Naive thymus-derived CD4-positive, alpha-beta T cell (primary cell): Measurements from ENCODE around the gene RNF225. TPM values are rescaled to one million over a fixed set of nuclear protein-coding genes. Genes with fewer than 3 reads are reported as not detected.
"Not testable (repeated sequence)": the region's sequence is repeated elsewhere in the genome, so short reads cannot be mapped to it uniquely, and the experiment has no call there.

ENCODE experiments used
- ATAC-seq: fragments of 150-1000 bp; cut with Tn5 transposase; 2 replicates; pipeline ENCODE4 v1.10.0; 2021; ENCODE audit warnings: mild to moderate bottlenecking, moderate library complexity
- CTCF ChIA-PET: fragments of 350-600 bp; sonication (Branson Sonifier 250); formaldehyde crosslinking; loops from one replicate; lab custom pipeline; 2021; ENCODE audit warnings: antibody characterized with exemption; lab: Charles Lee
- POLR2A ChIA-PET: fragments of 350-600 bp; sonication (Branson Sonifier 250); formaldehyde crosslinking; loops from one replicate; lab custom pipeline; 2021; ENCODE audit warnings: antibody characterized with exemption, inconsistent platforms; lab: Charles Lee
- DNase-seq, 9 donors: peaks; one replicate each; pipeline versions ENCODE4 v3.0.0 to v3.0.0-alpha.2; 2020 to 2022; ENCODE audit warnings: mixed read lengths in 1 of 9
- H3K27ac ChIP-seq: one replicate; pipeline ENCODE4 v1.7.0; 2013; ENCODE audit warnings: mild to moderate bottlenecking, low read depth, low read length, moderate library complexity
- H3K27me3 ChIP-seq, 2 donors: one replicate each; pipeline ENCODE4 v1.7.0; 2013; ENCODE audit warnings: low read length in 2 of 2, mild to moderate bottlenecking in 2 of 2, moderate library complexity in 2 of 2; ENCODE audit not compliant: control insufficient read depth in 2 of 2, insufficient read depth in 2 of 2
- H3K36me3 ChIP-seq, 3 experiments: 1 replicate in 2 of 3; 2 replicates in 1 of 3; pipeline ENCODE4 v1.7.0; 2013; ENCODE audit warnings: low read length in 3 of 3, mild to moderate bottlenecking in 3 of 3, moderate library complexity in 1 of 3; ENCODE audit not compliant: insufficient read depth in 3 of 3, control insufficient read depth in 2 of 3
- H3K4me1 ChIP-seq, 2 donors: one replicate each; pipeline ENCODE4 v1.7.0; 2013; ENCODE audit warnings: low read length in 2 of 2, mild to moderate bottlenecking in 2 of 2, moderate library complexity in 1 of 2; ENCODE audit not compliant: control insufficient read depth in 2 of 2, insufficient read depth in 2 of 2
- H3K4me3 ChIP-seq: 2 replicates; pipeline ENCODE4 v1.7.0; 2013; ENCODE audit warnings: mild to moderate bottlenecking, low read length
- H3K9me3 ChIP-seq, 3 experiments: 1 replicate in 2 of 3; 2 replicates in 1 of 3; pipeline ENCODE4 v1.7.0; 2013; ENCODE audit warnings: low read length in 3 of 3; ENCODE audit not compliant: control insufficient read depth in 2 of 3
- H3K27ac Mint-ChIP-seq, 9 donors: one replicate each; pipeline ENCODE4 v1.8.0; 2020 to 2022; ENCODE audit warnings: mixed read lengths in 9 of 9, mild to moderate bottlenecking in 8 of 9, moderate library complexity in 5 of 9, inconsistent platforms in 2 of 9
- H3K27me3 Mint-ChIP-seq, 5 donors: one replicate each; pipeline ENCODE4 v1.8.0; 2021 to 2022; ENCODE audit warnings: mixed read lengths in 5 of 5, mild to moderate bottlenecking in 1 of 5
- H3K36me3 Mint-ChIP-seq, 5 donors: one replicate each; pipeline ENCODE4 v1.8.0; 2020 to 2022; ENCODE audit warnings: mixed read lengths in 5 of 5, mild to moderate bottlenecking in 3 of 5, inconsistent platforms in 1 of 5
- H3K4me1 Mint-ChIP-seq, 7 donors: one replicate each; pipeline ENCODE4 v1.8.0; 2020 to 2022; ENCODE audit warnings: mixed read lengths in 7 of 7, mild to moderate bottlenecking in 3 of 7, inconsistent platforms in 1 of 7
- H3K4me3 Mint-ChIP-seq, 10 donors: one replicate each; pipeline ENCODE4 v1.8.0; 2020 to 2022; ENCODE audit warnings: mild to moderate bottlenecking in 10 of 10, mixed read lengths in 10 of 10, moderate library complexity in 6 of 10, inconsistent platforms in 2 of 10
- H3K9me3 Mint-ChIP-seq, 11 donors: one replicate each; pipeline ENCODE4 v1.8.0; 2020 to 2022; ENCODE audit warnings: mixed read lengths in 11 of 11, mild to moderate bottlenecking in 4 of 11, inconsistent platforms in 1 of 11, moderate library complexity in 1 of 11
- intact Hi-C, 2 donors: fragments of 100-400 bp; cut with micrococcal nuclease; formaldehyde crosslinking; loops; one replicate each; pipeline ENCODE4 v1.15.1; 2023
- microRNA-seq: library from miRNA; unstranded; fragments of <30 nt; microRNA quantifications from one replicate; pipeline ENCODE4 v1.2.0, GENCODE V29; 2022; ENCODE audit warnings: borderline microRNAs expressed
- polyA plus RNA-seq, 2 donors: library from polyadenylated mRNA; unstranded; fragments of 300-500 nt; fragmentation: Illumina TruSeq; gene quantifications; one replicate each; pipeline ENCODE4 v1.2.3, GENCODE V29; 2021
- total RNA-seq, 6 experiments: library from RNA in 5 of 6; stranded (reverse) in 5 of 6; gene quantifications; 1 replicate in 5 of 6; 2 replicates in 1 of 6; pipeline ENCODE4 v1.2.3 and lab custom pipeline; 2021 to 2026

The RNF225 gene
- total and polyA plus RNA-seq, 7 experiments from 2014 or later = 0.32 to 0.53 (median 0.50) TPM; not detected in 3

DNA sequence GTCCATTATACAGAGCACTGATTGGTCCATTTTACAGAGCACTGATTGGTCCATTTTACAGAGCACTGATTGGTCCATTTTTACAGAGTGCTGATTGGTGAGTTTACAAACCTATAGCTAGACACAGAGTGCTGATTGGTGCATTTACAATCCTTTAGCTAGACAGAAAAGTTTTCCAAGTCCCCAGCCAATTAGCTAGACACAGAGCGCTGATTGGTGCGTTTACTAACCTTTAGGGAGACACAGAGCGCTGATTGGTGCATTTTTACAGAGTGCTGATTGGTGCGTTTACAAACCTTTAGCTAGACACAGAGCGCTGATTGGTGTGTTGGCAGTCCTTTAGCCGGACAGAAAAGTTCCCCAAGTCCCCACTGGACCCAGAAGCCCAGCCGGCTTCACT, 47.5 kb downstream of the RNF225 start:
- Mint-ChIP-seq H3K9me3 (peaks cover 7 to 37% (median 25%) of the 10 kb centered on the region in 11 donors), H3K4me1 (peaks cover 18 to 27% (median 22%) of the 10 kb centered on the region in 7 donors), H3K36me3 (peaks cover 10 to 30% (median 20%) of the 10 kb centered on the region in 5 donors), H3K27me3 (peaks cover 3 to 13% (median 11%) of the 10 kb centered on the region in 5 donors)
- H3K27me3 ChIP-seq, H3K27ac ChIP-seq, H3K9me3 ChIP-seq, H3K27ac Mint-ChIP-seq, H3K4me3 ChIP-seq, ATAC-seq, DNase-seq, H3K4me3 Mint-ChIP-seq, H3K36me3 ChIP-seq: not testable (repeated sequence)
- POLR2A ChIA-PET = interaction anchor here (0.6 to 0.8 kb wide), 2 partner anchors 8 to 25 kb away, joined by 3 to 4 read pairs; partner anchors contain the start of gene ZNF324B
- CTCF ChIA-PET = interaction anchor here (1.2 kb wide), 1 partner anchor 77 kb away, joined by 3 read pairs; the partner anchor contains the start of gene ZBTB45
- intact Hi-C loops = loop anchor here in 1 of 2 donors (5.0 kb wide), 1 partner anchor 761 kb away; the partner anchor contains the start of gene ZNF551
- H3K4me1 ChIP-seq = peaks cover 17% of the 10 kb centered on the region in 2 donors

Small RNAs within 50 kb of the gene (microRNA-seq; reads per million reads assigned to microRNA genes)
- gene MIR4754 = not detected

Other genes starting within 250 kb of the RNF225 start
- gene ZNF329, start 244.9 kb upstream of the RNF225 start, total RNA-seq = 10 to 100 TPM in 3 of 5 experiments, 1 to 10 TPM in 2; 2.8 to 17.1 (median 15.1) TPM
- 10 to 100 TPM in 1 of 2 donors, 1 to 10 TPM in 1; 8.2 to 12.6 TPM for gene ZNF329, start 244.9 kb upstream of the RNF225 start, polyA plus RNA-seq
- 10 to 100 TPM; 20.1 to 91.1 (median 52.7) TPM for gene ZNF274, start 212.6 kb upstream of the RNF225 start, total RNA-seq
- 10 to 100 TPM; 41.7 to 53.9 TPM for gene ZNF274, start 212.6 kb upstream of the RNF225 start, polyA plus RNA-seq
- 10 to 100 TPM; 19.7 to 60.7 (median 42.1) TPM for gene ZNF544, start 166.7 kb upstream of the RNF225 start, total RNA-seq
- 10 to 100 TPM; 21.6 to 30.8 TPM for gene ZNF544, start 166.7 kb upstream of the RNF225 start, polyA plus RNA-seq
- 10 to 100 TPM in 2 of 5 experiments, 1 to 10 TPM in 3; 5.2 to 10.5 (median 10.0) TPM for gene ZNF8, start 116.7 kb upstream of the RNF225 start, total RNA-seq
- gene ZNF8, start 116.7 kb upstream of the RNF225 start, polyA plus RNA-seq = 1 to 10 TPM in 1 of 2 donors, under 1 TPM in 1; 0.97 to 1.4 TPM
- 100 to 1,000 TPM in 2 of 5 experiments, 10 to 100 TPM in 3; 59.7 to 122 (median 65.4) TPM for gene ERVK3-1, start 90.3 kb upstream of the RNF225 start, total RNA-seq
- gene ERVK3-1, start 90.3 kb upstream of the RNF225 start, polyA plus RNA-seq = 10 to 100 TPM; 68.2 to 88.7 TPM
- 1 to 10 TPM; 1.1 to 6.0 (median 4.5) TPM for gene ZSCAN22, start 68.7 kb upstream of the RNF225 start, total RNA-seq
- gene ZSCAN22, start 68.7 kb upstream of the RNF225 start, polyA plus RNA-seq = 1 to 10 TPM; 1.3 to 3.6 TPM
- 10 to 100 TPM in 3 of 5 experiments, 1 to 10 TPM in 2; 7.0 to 21.5 (median 12.4) TPM for gene A1BG, start 42.2 kb upstream of the RNF225 start, total RNA-seq
- gene A1BG, start 42.2 kb upstream of the RNF225 start, polyA plus RNA-seq = 10 to 100 TPM; 38.0 to 60.1 TPM
- 1 to 10 TPM; 1.0 to 2.7 (median 1.8) TPM for gene ZNF497, start 32.9 kb upstream of the RNF225 start, total RNA-seq
- 1 to 10 TPM; 1.9 to 2.9 TPM for gene ZNF497, start 32.9 kb upstream of the RNF225 start, polyA plus RNA-seq
- 1 to 10 TPM; 1.4 to 4.3 (median 2.4) TPM for gene ZNF837, start 14.6 kb upstream of the RNF225 start, total RNA-seq
- 10 to 100 TPM in 1 of 2 donors, 1 to 10 TPM in 1; 6.9 to 15.6 TPM for gene ZNF837, start 14.6 kb upstream of the RNF225 start, polyA plus RNA-seq
- 1,000 to 10,000 TPM in 4 of 5 experiments, 100 to 1,000 TPM in 1; 911 to 1,684 (median 1,502) TPM for gene RPS5, start 8.4 kb upstream of the RNF225 start, total RNA-seq
- 1,000 to 10,000 TPM; 1,774 to 1,925 TPM for gene RPS5, start 8.4 kb upstream of the RNF225 start, polyA plus RNA-seq
- gene ZNF584, start 13.0 kb downstream of the RNF225 start, total RNA-seq = 10 to 100 TPM in 1 of 5 experiments, 1 to 10 TPM in 4; 4.2 to 12.1 (median 8.8) TPM
- 1 to 10 TPM; 6.5 to 7.0 TPM for gene ZNF584, start 13.0 kb downstream of the RNF225 start, polyA plus RNA-seq
- gene ZNF132, start 44.5 kb downstream of the RNF225 start, total RNA-seq = 10 to 100 TPM in 2 of 5 experiments, 1 to 10 TPM in 3; 1.2 to 12.9 (median 4.9) TPM
- gene ZNF132, start 44.5 kb downstream of the RNF225 start, polyA plus RNA-seq = 1 to 10 TPM; 2.4 to 3.6 TPM
- 10 to 100 TPM in 3 of 5 experiments, 1 to 10 TPM in 2; 9.1 to 13.9 (median 11.8) TPM for gene ZNF324B, start 56.0 kb downstream of the RNF225 start, total RNA-seq
- gene ZNF324B, start 56.0 kb downstream of the RNF225 start, polyA plus RNA-seq = 1 to 10 TPM; 1.7 to 3.5 TPM
- 10 to 100 TPM; 14.2 to 28.0 (median 23.4) TPM for gene ZNF324, start 71.4 kb downstream of the RNF225 start, total RNA-seq
- 10 to 100 TPM in 1 of 2 donors, 1 to 10 TPM in 1; 9.3 to 20.8 TPM for gene ZNF324, start 71.4 kb downstream of the RNF225 start, polyA plus RNA-seq
- 10 to 100 TPM in 4 of 5 experiments, 1 to 10 TPM in 1; 9.5 to 20.0 (median 15.1) TPM for gene ZNF446, start 80.7 kb downstream of the RNF225 start, total RNA-seq
- 1 to 10 TPM; 3.2 to 6.0 TPM for gene ZNF446, start 80.7 kb downstream of the RNF225 start, polyA plus RNA-seq
- 10 to 100 TPM in 3 of 5 experiments, 1 to 10 TPM in 2; 5.9 to 14.1 (median 12.6) TPM for gene SLC27A5, start 116.3 kb downstream of the RNF225 start, total RNA-seq
- gene SLC27A5, start 116.3 kb downstream of the RNF225 start, polyA plus RNA-seq = 10 to 100 TPM; 18.4 to 26.9 TPM
- gene ZBTB45, start 124.2 kb downstream of the RNF225 start, total RNA-seq = 10 to 100 TPM in 3 of 5 experiments, 1 to 10 TPM in 2; 9.8 to 19.2 (median 17.0) TPM
- gene ZBTB45, start 124.2 kb downstream of the RNF225 start, polyA plus RNA-seq = 1 to 10 TPM; 5.1 to 6.5 TPM
- gene TRIM28, start 148.4 kb downstream of the RNF225 start, total RNA-seq = 100 to 1,000 TPM; 396 to 564 (median 435) TPM
- gene TRIM28, start 148.4 kb downstream of the RNF225 start, polyA plus RNA-seq = 10 to 100 TPM; 55.3 to 88.8 TPM
- gene CHMP2A, start 159.4 kb downstream of the RNF225 start, total RNA-seq = 100 to 1,000 TPM in 1 of 5 experiments, 10 to 100 TPM in 4; 64.3 to 131 (median 71.2) TPM
- 100 to 1,000 TPM; 167 to 193 TPM for gene CHMP2A, start 159.4 kb downstream of the RNF225 start, polyA plus RNA-seq
- 10 to 100 TPM; 37.1 to 92.1 (median 55.8) TPM for gene UBE2M, start 163.0 kb downstream of the RNF225 start, total RNA-seq
- gene UBE2M, start 163.0 kb downstream of the RNF225 start, polyA plus RNA-seq = 1 to 10 TPM; 7.5 to 7.8 TPM
- gene MZF1, start 177.7 kb downstream of the RNF225 start, total RNA-seq = 10 to 100 TPM; 35.0 to 51.8 (median 44.9) TPM
- gene MZF1, start 177.7 kb downstream of the RNF225 start, polyA plus RNA-seq = 10 to 100 TPM in 1 of 2 donors, 1 to 10 TPM in 1; 9.9 to 18.6 TPM